ENCODE data around the gene ANKMY1. TPM values are rescaled to one million over a fixed set of nuclear protein-coding genes. Genes with fewer than 3 reads are reported as not detected.
"Not testable (repeated sequence)": the region's sequence is repeated elsewhere in the genome, so short reads cannot be mapped to it uniquely, and the experiment has no call there.

ANKMY1 gene
- total RNA-seq, 2 donors from 2014 or later, result 3.7 to 7.9 TPM

DNA sequence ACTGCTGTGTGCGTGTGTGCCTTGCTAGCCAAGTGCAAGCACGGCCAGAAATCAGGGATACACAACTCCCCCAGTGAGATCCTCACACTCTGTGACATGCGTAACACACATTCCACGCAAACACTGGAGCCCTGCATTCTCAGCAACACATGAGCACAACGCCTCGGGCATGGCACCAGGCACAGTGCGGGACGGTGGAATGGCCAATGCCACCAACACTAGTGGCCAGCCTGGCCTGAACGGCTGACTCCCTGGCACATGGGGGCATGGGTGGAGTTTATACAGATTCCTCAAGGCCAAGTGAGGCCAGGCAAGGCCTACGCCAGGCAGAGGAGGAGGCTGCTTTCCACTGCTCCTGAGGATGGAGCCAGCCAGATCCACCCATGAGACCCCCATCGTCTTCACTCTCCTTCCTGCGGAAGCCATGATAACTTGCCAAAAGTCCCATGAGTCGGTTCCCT is 56.2 kb downstream of the ANKMY1 start:
- Histone ChIP-seq H3K4me1 (no peaks in the 10 kb centered on the region), H3K27ac (no peak overlapping the region), H3K36me3 (no peaks in the 10 kb centered on the region), H3K4me3 (no peak overlapping the region), H3K9me3 (no peaks in the 10 kb centered on the region), H3K27me3 (no peaks in the 10 kb centered on the region)
- peak; percentile 28 for DNase-seq (ENCODE audit: low spot score)
- TF ChIP-seq, protein P1, sequence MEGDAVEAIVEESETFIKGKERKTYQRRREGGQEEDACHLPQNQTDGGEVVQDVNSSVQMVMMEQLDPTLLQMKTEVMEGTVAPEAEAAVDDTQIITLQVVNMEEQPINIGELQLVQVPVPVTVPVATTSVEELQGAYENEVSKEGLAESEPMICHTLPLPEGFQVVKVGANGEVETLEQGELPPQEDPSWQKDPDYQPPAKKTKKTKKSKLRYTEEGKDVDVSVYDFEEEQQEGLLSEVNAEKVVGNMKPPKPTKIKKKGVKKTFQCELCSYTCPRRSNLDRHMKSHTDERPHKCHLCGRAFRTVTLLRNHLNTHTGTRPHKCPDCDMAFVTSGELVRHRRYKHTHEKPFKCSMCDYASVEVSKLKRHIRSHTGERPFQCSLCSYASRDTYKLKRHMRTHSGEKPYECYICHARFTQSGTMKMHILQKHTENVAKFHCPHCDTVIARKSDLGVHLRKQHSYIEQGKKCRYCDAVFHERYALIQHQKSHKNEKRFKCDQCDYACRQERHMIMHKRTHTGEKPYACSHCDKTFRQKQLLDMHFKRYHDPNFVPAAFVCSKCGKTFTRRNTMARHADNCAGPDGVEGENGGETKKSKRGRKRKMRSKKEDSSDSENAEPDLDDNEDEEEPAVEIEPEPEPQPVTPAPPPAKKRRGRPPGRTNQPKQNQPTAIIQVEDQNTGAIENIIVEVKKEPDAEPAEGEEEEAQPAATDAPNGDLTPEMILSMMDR (IDR thresholded peaks at IDR 0.05), result no peak

DNA sequence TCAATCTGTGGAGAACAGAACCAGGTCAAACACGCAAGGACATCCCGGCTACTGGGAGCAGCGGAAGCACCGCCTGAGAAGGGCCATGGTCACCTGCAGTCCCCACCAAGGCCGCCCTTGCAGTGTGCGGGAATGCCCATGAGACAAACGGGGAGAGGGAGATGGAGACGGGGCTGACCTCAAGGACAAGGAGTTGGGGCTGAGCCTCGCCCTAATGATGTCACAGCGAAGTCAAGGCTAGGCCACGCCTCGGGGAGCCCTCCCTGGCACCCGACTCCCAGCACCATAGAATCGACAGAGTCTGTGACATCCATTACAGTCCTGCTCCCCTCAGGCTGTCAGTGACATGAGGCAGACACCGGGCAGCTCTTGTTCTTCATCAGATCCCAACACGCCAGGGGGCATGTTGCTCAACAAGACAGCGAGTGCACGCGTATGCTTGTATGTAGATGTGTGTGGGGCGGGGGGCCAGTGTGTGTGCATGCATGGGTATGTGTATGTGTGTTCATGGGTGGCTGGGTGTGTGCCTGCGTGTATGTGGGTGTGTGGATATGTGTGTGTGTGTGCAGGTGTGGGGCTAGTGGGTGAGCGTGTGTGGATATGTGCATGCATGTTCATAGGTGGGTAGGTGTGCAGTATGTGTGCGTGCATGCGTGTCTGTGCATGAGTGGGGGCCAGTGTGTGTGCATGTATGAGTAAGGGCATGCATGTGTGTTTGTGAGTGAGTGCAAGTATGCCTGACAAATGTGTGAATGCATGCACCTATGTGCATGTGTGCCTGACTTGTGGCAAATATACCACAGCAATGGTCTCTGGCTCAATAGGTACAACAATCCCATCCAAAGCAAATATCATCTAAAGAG is 57.0 kb downstream of the ANKMY1 start:
- H3K4me1 ChIP-seq, result no peaks in the 10 kb centered on the region
- H3K9me3 ChIP-seq, result no peaks in the 10 kb centered on the region
- no peaks in the 10 kb centered on the region for H3K27me3 ChIP-seq
- no peaks in the 10 kb centered on the region for H3K36me3 ChIP-seq
- H3K27ac ChIP-seq, result no peak overlapping the region
- no peak overlapping the region for H3K4me3 ChIP-seq
- TF ChIP-seq, protein P1 (IDR thresholded peaks at IDR 0.05), result no peak
- DNase-seq (ENCODE audit: low spot score), result peak; percentile 43

DNA sequence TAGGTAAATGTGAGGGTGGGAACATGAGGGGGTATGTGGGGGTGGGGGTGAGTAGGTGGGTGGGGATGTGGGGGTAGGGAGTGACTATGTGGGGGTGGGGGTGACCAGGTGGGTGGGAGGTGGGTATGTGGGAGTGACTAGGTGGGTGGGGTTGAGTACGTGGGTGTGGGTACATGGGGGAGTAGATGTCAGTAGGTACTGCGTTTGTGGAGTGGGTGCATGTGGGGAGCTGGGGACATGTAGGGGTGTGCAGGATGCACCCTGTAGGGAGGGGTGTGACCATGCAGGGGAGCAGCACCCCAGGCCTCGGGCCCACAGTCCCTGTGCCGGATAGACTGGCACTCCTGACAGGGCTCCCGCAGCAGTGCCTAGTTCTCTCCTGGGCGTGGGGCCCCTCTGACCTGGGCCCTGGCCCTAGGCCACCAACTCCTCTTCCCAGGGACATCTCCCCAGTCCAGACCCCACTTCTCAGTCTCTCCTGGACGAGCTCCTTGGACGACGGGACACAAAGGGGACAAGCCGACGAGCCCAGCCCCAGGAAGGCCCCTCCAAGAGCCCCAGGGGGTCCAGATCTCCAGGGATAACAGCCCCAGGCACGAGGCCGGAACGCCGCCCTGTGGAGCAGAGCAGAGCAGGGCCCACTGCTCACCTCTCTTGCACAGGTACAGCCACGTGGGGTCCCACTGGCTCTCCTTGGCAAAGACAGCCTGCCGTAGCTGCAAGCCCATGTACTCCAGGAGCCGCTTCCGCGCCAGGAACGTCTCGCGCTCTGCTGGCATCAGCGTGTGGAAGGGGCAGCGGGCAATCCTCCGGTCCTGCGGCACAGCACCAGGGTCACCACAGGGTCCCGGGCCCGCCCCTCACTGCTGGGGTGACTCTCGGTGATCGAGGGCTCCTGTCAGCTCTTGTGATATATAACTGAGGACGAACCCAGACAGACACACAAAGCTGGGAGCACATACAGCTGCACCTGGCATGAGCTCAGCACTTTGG is 58.2 kb downstream of the ANKMY1 start:
- no peaks in the 10 kb centered on the region for H3K9me3 ChIP-seq
- no peaks in the 10 kb centered on the region for H3K36me3 ChIP-seq
- no peaks in the 10 kb centered on the region for H3K27me3 ChIP-seq
- DNase-seq (ENCODE audit: low spot score), result peak; percentile 48
- no peak overlapping the region for H3K27ac ChIP-seq
- TF ChIP-seq, protein P1 (IDR thresholded peaks at IDR 0.05), result no peak
- H3K4me3 ChIP-seq, result no peak overlapping the region
- H3K4me1 ChIP-seq, result no peaks in the 10 kb centered on the region

DNA sequence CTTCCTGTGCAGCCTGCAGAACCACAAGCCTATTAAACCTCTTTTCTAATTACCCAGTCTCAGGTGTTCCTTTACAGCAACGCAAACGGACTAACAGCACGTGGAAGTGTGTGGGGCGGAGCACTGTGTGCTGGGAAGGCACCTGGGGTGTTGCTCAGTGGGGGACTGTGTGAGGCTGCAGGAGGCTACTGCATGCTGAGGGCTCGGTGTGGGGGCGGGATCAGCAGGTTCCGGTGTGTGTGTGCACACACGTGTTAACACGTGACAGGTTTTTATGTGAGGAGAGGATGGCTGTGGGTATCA is 58.9 kb downstream of the ANKMY1 start:
- TF ChIP-seq, protein P1 (IDR thresholded peaks at IDR 0.05), result no peak
- no peaks in the 10 kb centered on the region for H3K4me1 ChIP-seq
- no peak overlapping the region for H3K27ac ChIP-seq
- no peak overlapping the region for H3K4me3 ChIP-seq
- H3K36me3 ChIP-seq, result no peaks in the 10 kb centered on the region
- H3K27me3 ChIP-seq, result no peaks in the 10 kb centered on the region
- DNase-seq (ENCODE audit: low spot score), result no peak
- no peaks in the 10 kb centered on the region for H3K9me3 ChIP-seq

DNA sequence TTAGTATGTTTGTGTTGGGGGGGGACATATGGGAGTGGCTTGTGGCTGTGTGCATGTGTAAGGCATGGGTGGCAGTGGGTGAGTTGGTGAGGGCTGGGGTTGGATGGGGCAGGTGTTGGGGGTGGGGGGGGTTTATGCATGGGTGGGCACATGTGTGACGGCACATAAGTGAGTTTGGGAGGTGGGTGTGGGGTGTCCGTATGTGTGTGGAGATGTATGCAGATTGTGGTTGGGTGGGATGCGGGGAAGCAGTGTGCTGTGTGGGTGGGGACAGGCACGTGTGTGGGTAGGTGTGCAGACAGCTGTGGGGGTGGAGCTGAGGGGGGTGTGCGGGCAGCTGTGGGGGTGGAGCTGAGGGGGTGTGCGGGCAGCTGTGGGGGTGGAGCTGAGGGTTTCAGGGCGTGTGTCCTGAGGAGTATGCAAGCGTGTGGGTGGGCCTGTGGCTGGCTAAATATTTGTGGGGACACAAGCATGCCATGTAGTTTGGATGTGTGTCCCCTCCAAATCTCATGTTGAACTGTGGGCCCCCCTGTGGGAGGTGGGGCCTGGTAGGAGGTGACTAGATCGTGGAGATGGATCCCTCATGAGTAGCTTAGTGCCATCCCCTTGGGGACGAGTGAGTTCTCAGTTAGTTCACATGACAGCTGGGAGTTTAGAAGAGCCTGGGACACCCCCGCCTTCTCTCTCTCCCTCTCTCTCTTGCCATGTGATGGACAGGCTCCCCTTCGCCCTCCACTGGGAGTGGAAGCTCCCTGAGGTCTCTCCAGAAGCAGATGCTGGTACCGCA is 59.4 kb downstream of the ANKMY1 start:
- H3K36me3 ChIP-seq, result no peaks in the 10 kb centered on the region

DNA sequence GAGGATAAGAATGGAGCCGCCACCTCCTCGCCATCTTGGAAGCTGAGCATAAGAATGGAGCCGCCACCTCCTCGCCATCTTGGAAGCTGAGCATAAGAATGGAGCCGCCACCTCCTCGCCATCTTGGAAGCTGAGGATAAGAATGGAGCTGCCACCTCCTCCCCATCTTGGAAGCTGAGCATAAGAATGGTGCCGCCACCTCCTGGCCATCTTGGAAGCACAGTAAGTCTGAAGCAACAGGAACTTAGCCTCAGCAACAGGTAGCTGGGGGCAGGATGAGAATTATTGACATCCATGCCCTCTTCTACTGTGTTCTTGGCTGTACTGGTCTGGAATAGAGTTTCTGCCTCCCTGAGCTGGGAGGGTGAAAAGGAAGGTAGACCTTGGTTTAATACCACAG is 60.7 kb downstream of the ANKMY1 start:
- H3K4me3 ChIP-seq; H3K27me3 ChIP-seq; H3K36me3 ChIP-seq; H3K9me3 ChIP-seq; H3K4me1 ChIP-seq; H3K27ac ChIP-seq; DNase-seq (ENCODE audit: low spot score): not testable (repeated sequence)

More for the DNA sequence above, 59.4 kb downstream of the ANKMY1 start:
- Histone ChIP-seq H3K27ac (no peak overlapping the region), H3K4me3 (no peak overlapping the region), H3K27me3 (no peaks in the 10 kb centered on the region), H3K4me1 (no peaks in the 10 kb centered on the region), H3K9me3 (no peaks in the 10 kb centered on the region)
- TF ChIP-seq, protein P1 (IDR thresholded peaks at IDR 0.05), result no peak
- peak; percentile 18 for DNase-seq (ENCODE audit: low spot score)
